ENCODE results near the gene TMEM233. TPM values are rescaled to one million over a fixed set of nuclear protein-coding genes. Genes with fewer than 3 reads are reported as not detected.
"Not testable (repeated sequence)": the region's sequence is repeated elsewhere in the genome, so short reads cannot be mapped to it uniquely, and the experiment has no call there.

The TMEM233 gene
- total RNA-seq, 1 experiment from 2014 or later: 2.6 TPM

- not testable (repeated sequence) for DNase-seq (ENCODE audit: low read depth)
Measured at GRCh38 chr12:119658166-119658565, 64.6 kb downstream of the TMEM233 start.

- DNase-seq (ENCODE audit: low read depth): no peak
Measured at GRCh38 chr12:119659289-119659897, 65.8 kb downstream of the TMEM233 start.

GRCh38 chr12:119660076-119660475 is 66.5 kb downstream of the TMEM233 start:
- DNase-seq (ENCODE audit: low read depth): no peak

- no peak for DNase-seq (ENCODE audit: low read depth)
Measured at GRCh38 chr12:119661882-119662281, 68.3 kb downstream of the TMEM233 start.

GRCh38 chr12:119664642-119665041 is 71.1 kb downstream of the TMEM233 start:
- no peak for DNase-seq (ENCODE audit: low read depth)

GRCh38 chr12:119665164-119665929 is 71.8 kb downstream of the TMEM233 start:
- no peak for DNase-seq (ENCODE audit: low read depth)

- DNase-seq (ENCODE audit: low read depth): no peak
Measured at GRCh38 chr12:119666226-119666795, 72.7 kb downstream of the TMEM233 start.

GRCh38 chr12:119666900-119667576 is 73.5 kb downstream of the TMEM233 start:
- DNase-seq (ENCODE audit: low read depth): no peak

GRCh38 chr12:119667577-119668323 is 74.2 kb downstream of the TMEM233 start, which contains the start of gene PRKAB1:
Gene PRKAB1, plus strand, starts transcription at chr12:119668133. Its CDS starts 112 bp downstream, at chr12:119668245.
- peak; percentile 95 for DNase-seq (ENCODE audit: low read depth)

- no peak for DNase-seq (ENCODE audit: low read depth)
Measured at GRCh38 chr12:119668324-119668841, 74.8 kb downstream of the TMEM233 start.

GRCh38 chr12:119669744-119670472 is 76.3 kb downstream of the TMEM233 start:
- DNase-seq (ENCODE audit: low read depth): no peak

- no peak for DNase-seq (ENCODE audit: low read depth)
Measured at GRCh38 chr12:119671070-119671469, 77.5 kb downstream of the TMEM233 start.

- DNase-seq (ENCODE audit: low read depth): no peak
Measured at GRCh38 chr12:119672194-119672593, 78.6 kb downstream of the TMEM233 start.

- DNase-seq (ENCODE audit: low read depth): no peak
Measured at GRCh38 chr12:119673634-119674033, 80.1 kb downstream of the TMEM233 start.

GRCh38 chr12:119674560-119674959 is 81.0 kb downstream of the TMEM233 start:
- no peak for DNase-seq (ENCODE audit: low read depth)

- no peak for DNase-seq (ENCODE audit: low read depth)
Measured at GRCh38 chr12:119676022-119676421, 82.4 kb downstream of the TMEM233 start.

- no peak for DNase-seq (ENCODE audit: low read depth)
Measured at GRCh38 chr12:119676573-119676972, 83.0 kb downstream of the TMEM233 start.

- no peak for DNase-seq (ENCODE audit: low read depth)
Measured at GRCh38 chr12:119678459-119678858, 84.9 kb downstream of the TMEM233 start.

- no peak for DNase-seq (ENCODE audit: low read depth)
Measured at GRCh38 chr12:119679081-119679480, 85.5 kb downstream of the TMEM233 start.

- DNase-seq (ENCODE audit: low read depth): no peak
Measured at GRCh38 chr12:119679490-119679889, 85.9 kb downstream of the TMEM233 start.
